ENCODE results near the gene PAQR4.

PAQR4 gene

GRCh38 chr16:3020604-3021448, 51.7 kb downstream of the PAQR4 start:
- Histone ChIP-seq H3K4me3 (peak overlapping the region; percentile 83), H3K27ac (no peak overlapping the region), H3K36me3 (ENCODE audit: insufficient read depth, low read length) (peaks cover under 1% of the 10 kb centered on the region; the same call in 1 of the 2 replicates), H3K9me3 (ENCODE audit: low read depth, low read length) (no peaks in the 10 kb centered on the region), H3K9ac (ENCODE audit: insufficient read length) (peak overlapping the region; percentile 64)
- no peak for DNase-seq (ENCODE audit: low read depth, low spot score)
- no peak for TF ChIP-seq EZH2 (IDR thresholded peaks at IDR 0.05)
- TF ChIP-seq POLR2AphosphoS5 (IDR thresholded peaks at IDR 0.05; ENCODE audit: borderline replicate concordance, low read depth, low read length), result no peak
- no peak for TF ChIP-seq FOXP2 (optimal IDR thresholded peaks at IDR 0.05; ENCODE audit: control extremely low read depth, extremely low read length, insufficient read depth)

GRCh38 chr16:3021449-3022207, 52.5 kb downstream of the PAQR4 start:
- no peaks in the 10 kb centered on the region for H3K9me3 ChIP-seq (ENCODE audit: low read depth, low read length)
- H3K9ac ChIP-seq (ENCODE audit: insufficient read length), result no peak overlapping the region
- H3K4me3 ChIP-seq, result peak overlapping the region; percentile 83
- peak overlapping the region; percentile 77; the same call in 1 of the 2 replicates for H3K27ac ChIP-seq
- no peak for TF ChIP-seq POLR2AphosphoS5 (IDR thresholded peaks at IDR 0.05; ENCODE audit: borderline replicate concordance, low read depth, low read length)
- no peak for TF ChIP-seq EZH2 (IDR thresholded peaks at IDR 0.05)
- no peak for DNase-seq (ENCODE audit: low read depth, low spot score)
- peaks cover 8% of the 10 kb centered on the region; the same call in 1 of the 2 replicates for H3K36me3 ChIP-seq (ENCODE audit: insufficient read depth, low read length)

GRCh38 chr16:3022208-3022683, 53.1 kb downstream of the PAQR4 start:
- Histone ChIP-seq H3K9me3 (ENCODE audit: low read depth, low read length) (no peaks in the 10 kb centered on the region), H3K4me3 (peak overlapping the region; percentile 83), H3K9ac (ENCODE audit: insufficient read length) (no peak overlapping the region), H3K27ac (peak overlapping the region; percentile 77), H3K36me3 (ENCODE audit: insufficient read depth, low read length) (peaks cover 14% of the 10 kb centered on the region; the same call in 1 of the 2 replicates)
- TF ChIP-seq FOXP2 (optimal IDR thresholded peaks at IDR 0.05; ENCODE audit: control extremely low read depth, extremely low read length, insufficient read depth) (no peak), EZH2 (IDR thresholded peaks at IDR 0.05) (no peak), POLR2AphosphoS5 (IDR thresholded peaks at IDR 0.05; ENCODE audit: borderline replicate concordance, low read depth, low read length) (no peak)
- DNase-seq (ENCODE audit: low read depth, low spot score), result no peak

- Histone ChIP-seq H3K27ac (peak overlapping the region; percentile 77), H3K4me3 (peak overlapping the region; percentile 83), H3K9me3 (ENCODE audit: low read depth, low read length) (no peaks in the 10 kb centered on the region), H3K9ac (ENCODE audit: insufficient read length) (no peak overlapping the region), H3K36me3 (ENCODE audit: insufficient read depth, low read length) (peaks cover 15% of the 10 kb centered on the region; the same call in 1 of the 2 replicates)
- no peak for DNase-seq (ENCODE audit: low read depth, low spot score)
- TF ChIP-seq FOXP2 (optimal IDR thresholded peaks at IDR 0.05; ENCODE audit: control extremely low read depth, extremely low read length, insufficient read depth), result no peak
- no peak for TF ChIP-seq EZH2 (IDR thresholded peaks at IDR 0.05)
- TF ChIP-seq POLR2AphosphoS5 (IDR thresholded peaks at IDR 0.05; ENCODE audit: borderline replicate concordance, low read depth, low read length), result no peak; the same call in none of the 2 replicates
Observed at GRCh38 chr16:3022684-3023414, 53.7 kb downstream of the PAQR4 start.
